H9 (cell line): ENCODE measurements around the gene ANKS1B. TPM values are rescaled to one million over a fixed set of nuclear protein-coding genes. Genes with fewer than 3 reads are reported as not detected.

Experiments used
- DNase-seq: peaks from one replicate; pipeline ENCODE4 v3.0.0-alpha.2; 2017
- H2AFZ ChIP-seq: one replicate; pipeline ENCODE4 v1.6.1; 2013; ENCODE audit warnings: mild to moderate bottlenecking, low read length, control low read depth, moderate library complexity
- H2AK5ac ChIP-seq: 2 replicates; pipeline ENCODE4 v1.6.1; 2013; ENCODE audit warnings: low read length, control low read depth, mixed read lengths; ENCODE audit not compliant: insufficient read length
- H2BK120ac ChIP-seq: one replicate; pipeline ENCODE4 v1.6.1; 2013; ENCODE audit warnings: low read depth, mild to moderate bottlenecking, low read length, control low read depth, inconsistent platforms; ENCODE audit not compliant: poor library complexity, severe bottlenecking
- H2BK12ac ChIP-seq: 2 replicates; pipeline ENCODE4 v1.6.1; 2013; ENCODE audit warnings: low read length, control low read depth, mixed read lengths, low read depth; ENCODE audit not compliant: insufficient read length
- H2BK15ac ChIP-seq: 2 replicates; pipeline ENCODE4 v1.6.1; 2013; ENCODE audit warnings: low read depth, low read length, control low read depth
- H2BK20ac ChIP-seq: one replicate; pipeline ENCODE4 v1.6.1; 2013; ENCODE audit warnings: low read depth, mild to moderate bottlenecking, low read length, control low read depth, inconsistent platforms; ENCODE audit not compliant: poor library complexity, severe bottlenecking
- H2BK5ac ChIP-seq: 2 replicates; pipeline ENCODE4 v1.6.1; 2013; ENCODE audit warnings: low read length, control low read depth, mixed read lengths; ENCODE audit not compliant: insufficient read length
- H3K14ac ChIP-seq: 2 replicates; pipeline ENCODE4 v1.6.1; 2013; ENCODE audit warnings: low read length, control low read depth; ENCODE audit not compliant: insufficient read depth
- H3K18ac ChIP-seq: 2 replicates; pipeline ENCODE4 v1.6.1; 2013; ENCODE audit warnings: low read depth, mild to moderate bottlenecking, mixed read lengths, low read length, control low read depth; ENCODE audit not compliant: insufficient read length
- H3K23ac ChIP-seq: 2 replicates; pipeline ENCODE4 v1.6.1; 2013; ENCODE audit warnings: low read length, control low read depth, mixed read lengths, low read depth; ENCODE audit not compliant: insufficient read length
- H3K23me2 ChIP-seq: 2 replicates; pipeline ENCODE4 v1.6.1; 2013; ENCODE audit warnings: low read depth, mild to moderate bottlenecking, mixed read lengths, low read length, control low read depth; ENCODE audit not compliant: insufficient read length, poor library complexity, severe bottlenecking
- H3K27ac ChIP-seq: 2 replicates; pipeline ENCODE4 v1.5.1; 2013; ENCODE audit warnings: low read length, control low read depth, mixed read lengths, low read depth; ENCODE audit not compliant: insufficient read length
- H3K27me3 ChIP-seq: 2 replicates; pipeline ENCODE4 v1.6.1; 2013; ENCODE audit warnings: low read length, control low read depth, inconsistent platforms; ENCODE audit not compliant: insufficient read depth
- H3K4ac ChIP-seq: 2 replicates; pipeline ENCODE4 v1.6.1; 2013; ENCODE audit warnings: low read depth, mild to moderate bottlenecking, control low read depth, inconsistent platforms, low read length, moderate library complexity
- H3K4me1 ChIP-seq: 2 replicates; pipeline ENCODE4 v1.6.1; 2013; ENCODE audit warnings: low read length, control low read depth, inconsistent platforms; ENCODE audit not compliant: insufficient read depth
- H3K4me2 ChIP-seq: 2 replicates; pipeline ENCODE4 v1.6.1; 2013; ENCODE audit warnings: low read length, control low read depth, mixed read lengths; ENCODE audit not compliant: insufficient read length, insufficient read depth
- H3K56ac ChIP-seq: 2 replicates; pipeline ENCODE4 v1.6.1; 2013; ENCODE audit warnings: low read depth, mild to moderate bottlenecking, mixed read lengths, low read length, control low read depth; ENCODE audit not compliant: insufficient read length
- H3K79me1 ChIP-seq: 2 replicates; pipeline ENCODE4 v1.6.1; 2013; ENCODE audit warnings: low read depth, mild to moderate bottlenecking, moderate library complexity, low read length, control low read depth, inconsistent platforms; ENCODE audit not compliant: insufficient read depth, poor library complexity, severe bottlenecking
- H3K79me2 ChIP-seq: 2 replicates; pipeline ENCODE4 v1.6.1; 2013; ENCODE audit warnings: low read length, control low read depth, inconsistent platforms; ENCODE audit not compliant: insufficient read depth
- H3K9ac ChIP-seq: 2 replicates; pipeline ENCODE4 v1.6.1; 2013; ENCODE audit warnings: low read length, control low read depth, mixed read lengths; ENCODE audit not compliant: insufficient read length; ENCODE audit errors: extremely low read depth
- H3K9me3 ChIP-seq: one replicate; pipeline ENCODE4 v1.6.1; 2013; ENCODE audit warnings: low read depth, low read length, inconsistent platforms; ENCODE audit not compliant: control insufficient read depth
- H3T11ph ChIP-seq: one replicate; pipeline ENCODE4 v1.6.1; 2013; ENCODE audit warnings: mild to moderate bottlenecking, low read length, control low read depth, inconsistent platforms
- H4K20me1 ChIP-seq: one replicate; pipeline ENCODE4 v1.6.1; 2013; ENCODE audit not compliant: control insufficient read depth, insufficient read length, insufficient read depth
- H4K5ac ChIP-seq: 2 replicates; pipeline ENCODE4 v1.6.1; 2013; ENCODE audit warnings: low read depth, mild to moderate bottlenecking, mixed read lengths, low read length, control low read depth; ENCODE audit not compliant: insufficient read length
- H4K8ac ChIP-seq: replicated peaks from 2 replicates; pipeline ENCODE4 v1.6.1; 2013; ENCODE audit warnings: low read length, control low read depth, mixed read lengths, low read depth; ENCODE audit not compliant: insufficient read length
- H4K91ac ChIP-seq: 2 replicates; pipeline ENCODE4 v1.6.1; 2013; ENCODE audit warnings: low read depth, mild to moderate bottlenecking, moderate library complexity, mixed read lengths, low read length, control low read depth; ENCODE audit not compliant: insufficient read length
- H3K27ac Mint-ChIP-seq, 3 experiments: 2 replicates in 2 of 3; 3 replicates in 1 of 3; pipeline ENCODE4 v1.8.0; 2020 to 2021; ENCODE audit warnings: mixed read lengths in 3 of 3, mild to moderate bottlenecking in 1 of 3, moderate library complexity in 1 of 3
- H3K27me3 Mint-ChIP-seq: 2 replicates; pipeline ENCODE4 v1.8.0; 2021; ENCODE audit warnings: low read depth, mild to moderate bottlenecking, moderate library complexity, mixed read lengths
- H3K36me3 Mint-ChIP-seq, 3 experiments: 2 replicates in 2 of 3; 3 replicates in 1 of 3; pipeline ENCODE4 v1.8.0; 2020 to 2021; ENCODE audit warnings: low read depth in 3 of 3, mixed read lengths in 3 of 3; ENCODE audit not compliant: insufficient read depth in 1 of 3
- H3K4me1 Mint-ChIP-seq, 2 experiments: 2 replicates each; pipeline ENCODE4 v1.8.0; 2020; ENCODE audit warnings: mixed read lengths in 2 of 2
- H3K4me3 Mint-ChIP-seq, 2 experiments: 2 replicates in 1 of 2; 3 replicates in 1 of 2; pipeline ENCODE4 v1.8.0; 2020 to 2021; ENCODE audit warnings: mild to moderate bottlenecking in 2 of 2, mixed read lengths in 2 of 2, moderate library complexity in 1 of 2
- H3K9me3 Mint-ChIP-seq, 2 experiments: 2 replicates in 1 of 2; 3 replicates in 1 of 2; pipeline ENCODE4 v1.8.0; 2020; ENCODE audit warnings: mild to moderate bottlenecking in 2 of 2, mixed read lengths in 2 of 2, moderate library complexity in 1 of 2
- CTCF ChIP-seq: fragments of 200-600 bp; sonication (generic); conservative IDR thresholded peaks from 3 replicates; pipeline ENCODE4 v1.8.0; 2021; ENCODE audit warnings: antibody characterized with exemption, mild to moderate bottlenecking
- WGBS: extraction: QIAGEN DNeasy Blood & Tissue Kit; methylation state at CpG from one replicate; pipeline ENCODE4 v1.1.7; 2013; ENCODE audit warnings: missing lambda C conversion rate, low lambda C conversion rate, mixed read lengths; ENCODE audit not compliant: insufficient read length; ENCODE audit errors: extremely low coverage; 5-methylcytosine and 5-hydroxymethylcytosine counted together
- total RNA-seq: library from RNA; stranded (reverse); gene quantifications from 2 replicates; pipeline ENCODE4 v1.2.1, GENCODE V29; 2021

ANKS1B gene
- total RNA-seq, 1 experiment from 2014 or later, result 4.1 TPM

- H3K27me3 Mint-ChIP-seq, result no peaks in the 10 kb centered on the region
Measured at GRCh38 chr12:99152337-99152736, 832.4 kb downstream of the ANKS1B start.

More at GRCh38 chr12:99152337-99152736, 832.4 kb downstream of the ANKS1B start:
- Histone ChIP-seq H4K5ac (no peak overlapping the region), H3K23me2 (no peaks in the 10 kb centered on the region), H4K91ac (no peak overlapping the region), H2BK20ac (no peak overlapping the region), H2AK5ac (no peak overlapping the region), H3K9ac (no peak overlapping the region), H3K79me1 (no peaks in the 10 kb centered on the region), H3K4me1 (peaks cover 2% of the 10 kb centered on the region; the same call in 1 of the 2 replicates), H3K79me2 (no peaks in the 10 kb centered on the region), H3T11ph (no peak overlapping the region), H2BK12ac (no peak overlapping the region), H2BK15ac (no peak overlapping the region), H3K27me3 (no peaks in the 10 kb centered on the region), H2BK120ac (no peak overlapping the region), H2AFZ (no peak overlapping the region), H4K8ac (no peak overlapping the region), H3K56ac (no peak overlapping the region), H3K23ac (no peak overlapping the region), H3K4me2 (no peak overlapping the region), H3K18ac (no peak overlapping the region), H3K27ac (no peak overlapping the region), H2BK5ac (no peak overlapping the region), H4K20me1 (no peaks in the 10 kb centered on the region), H3K4ac (no peak overlapping the region), H3K14ac (no peak overlapping the region), H3K9me3 (no peaks in the 10 kb centered on the region)
- no peak overlapping the region for H3K27ac Mint-ChIP-seq
- H3K9me3 Mint-ChIP-seq, result no peaks in the 10 kb centered on the region
- WGBS, result no CpG with 5 or more reads among the region's 2 CpGs
- no peak overlapping the region for H3K4me3 Mint-ChIP-seq
- no peak for DNase-seq
- H3K4me1 Mint-ChIP-seq, result peaks cover 27 to 29% of the 10 kb centered on the region in 2 experiments
- no peak for TF ChIP-seq CTCF
- no peaks in the 10 kb centered on the region for H3K36me3 Mint-ChIP-seq
